CD14-positive monocyte (primary cell): ENCODE results near the gene AP3D1. TPM values are rescaled to one million over a fixed set of nuclear protein-coding genes. Genes with fewer than 3 reads are reported as not detected.

Experiments
- DNase-seq, 3 donors: peaks; one replicate each; pipeline ENCODE4 v3.0.0-alpha.2; 2011 to 2022
- H2AFZ ChIP-seq: 2 replicates; pipeline ENCODE4 v1.6.0; 2012; ENCODE audit warnings: mild to moderate bottlenecking, low read depth, low read length, inconsistent platforms; ENCODE audit not compliant: insufficient read depth, poor library complexity, severe bottlenecking
- H3K27ac ChIP-seq, 2 donors: 1 replicate in 1 of 2; 2 replicates in 1 of 2; pipeline ENCODE4 v1.5.1; 2012 to 2013; ENCODE audit warnings: low read length in 2 of 2, control low read depth in 1 of 2, inconsistent platforms in 1 of 2, low read depth in 1 of 2, mild to moderate bottlenecking in 1 of 2
- H3K27me3 ChIP-seq, 2 donors: one replicate each; pipeline versions ENCODE4 v1.6.0 to v1.6.1; 2011 to 2013; ENCODE audit warnings: low read length in 2 of 2; ENCODE audit not compliant: control insufficient read depth in 2 of 2, insufficient read depth in 2 of 2
- H3K36me3 ChIP-seq, 2 donors: replicated peaks in 1 of 2; 1 replicate in 1 of 2; 2 replicates in 1 of 2; pipeline versions ENCODE4 v1.5.1 to v1.6.1; 2012 to 2013; ENCODE audit warnings: low read length in 2 of 2, control low read depth in 1 of 2, inconsistent platforms in 1 of 2, mild to moderate bottlenecking in 1 of 2; ENCODE audit not compliant: insufficient read depth in 2 of 2, control insufficient read depth in 1 of 2
- H3K4me1 ChIP-seq, 2 donors: 1 replicate in 1 of 2; 2 replicates in 1 of 2; pipeline versions ENCODE4 v1.5.1 to v1.6.1; 2012 to 2013; ENCODE audit warnings: low read length in 2 of 2, control low read depth in 1 of 2, inconsistent platforms in 1 of 2, mild to moderate bottlenecking in 1 of 2, moderate library complexity in 1 of 2; ENCODE audit not compliant: insufficient read depth in 2 of 2, control insufficient read depth in 1 of 2
- H3K4me2 ChIP-seq: replicated peaks from 2 replicates; pipeline ENCODE3; 2012; ENCODE audit warnings: low read length, moderate library complexity, mild to moderate bottlenecking; ENCODE audit not compliant: poor library complexity, severe bottlenecking; ENCODE audit errors: extremely low read depth
- H3K4me3 ChIP-seq, 3 experiments: fragments of 200-600 bp in 1 of 3; sonication (generic) in 1 of 3; replicated peaks in 1 of 3; 1 replicate in 2 of 3; 2 replicates in 1 of 3; pipeline ENCODE4 v1.5.1; 2011 to 2013; ENCODE audit warnings: low read length in 3 of 3, mild to moderate bottlenecking in 3 of 3, control low read depth in 2 of 3, low read depth in 2 of 3, inconsistent platforms in 1 of 3, moderate library complexity in 1 of 3
- H3K79me2 ChIP-seq: 2 replicates; pipeline ENCODE4 v1.6.0; 2012; ENCODE audit warnings: mild to moderate bottlenecking, control low read depth, inconsistent platforms, low read length, moderate library complexity; ENCODE audit not compliant: insufficient read depth
- H3K9ac ChIP-seq: 2 replicates; pipeline ENCODE4 v1.6.0; 2017; ENCODE audit warnings: low read length, mild to moderate bottlenecking; ENCODE audit not compliant: insufficient read depth, poor library complexity, severe bottlenecking
- H3K9me3 ChIP-seq, 2 donors: replicated peaks in 1 of 2; 1 replicate in 1 of 2; 2 replicates in 1 of 2; pipeline versions ENCODE4 v1.5.1 to v1.6.1; 2012 to 2013; ENCODE audit warnings: low read length in 2 of 2, control low read depth in 1 of 2; ENCODE audit not compliant: control insufficient read depth in 1 of 2, insufficient read depth in 1 of 2
- H4K20me1 ChIP-seq: 2 replicates; pipeline ENCODE4 v1.6.0; 2012; ENCODE audit warnings: mild to moderate bottlenecking, low read length, control low read depth, moderate library complexity; ENCODE audit not compliant: insufficient read depth
- H3K27ac Mint-ChIP-seq, 7 donors: one replicate each; pipeline ENCODE4 v1.8.0; 2020; ENCODE audit warnings: mild to moderate bottlenecking in 7 of 7, mixed read lengths in 7 of 7, moderate library complexity in 6 of 7, inconsistent platforms in 2 of 7
- H3K27me3 Mint-ChIP-seq, 3 donors: one replicate each; pipeline ENCODE4 v1.8.0; 2021 to 2022; ENCODE audit warnings: low read depth in 3 of 3, mild to moderate bottlenecking in 3 of 3, mixed read lengths in 3 of 3, moderate library complexity in 3 of 3, inconsistent platforms in 1 of 3
- H3K36me3 Mint-ChIP-seq, 2 donors: one replicate each; pipeline ENCODE4 v1.8.0; 2020; ENCODE audit warnings: mixed read lengths in 2 of 2, inconsistent platforms in 1 of 2, mild to moderate bottlenecking in 1 of 2
- H3K4me1 Mint-ChIP-seq: one replicate; pipeline ENCODE4 v1.8.0; 2020; ENCODE audit warnings: mild to moderate bottlenecking, mixed read lengths
- H3K4me3 Mint-ChIP-seq, 2 donors: one replicate each; pipeline ENCODE4 v1.8.0; 2020; ENCODE audit warnings: mild to moderate bottlenecking in 2 of 2, mixed read lengths in 2 of 2, moderate library complexity in 1 of 2
- H3K9me3 Mint-ChIP-seq, 7 donors: one replicate each; pipeline ENCODE4 v1.8.0; 2020 to 2022; ENCODE audit warnings: mixed read lengths in 7 of 7, mild to moderate bottlenecking in 6 of 7, moderate library complexity in 6 of 7, inconsistent platforms in 2 of 7
- WGBS: methylation state at CpG from one replicate; pipeline ENCODE4 v1.1.5; 2013; ENCODE audit warnings: missing lambda C conversion rate; ENCODE audit not compliant: insufficient coverage; 5-methylcytosine and 5-hydroxymethylcytosine counted together
- intact Hi-C, 2 donors: fragments of 100-400 bp; cut with micrococcal nuclease; formaldehyde crosslinking; loops; one replicate each; pipeline versions ENCODE4 v1.15.0 to v1.15.1; 2023
- polyA plus RNA-seq, 3 donors: library from polyadenylated mRNA; depleted of rRNA in 1 of 3; unstranded in 2 of 3; stranded (reverse) in 1 of 3; fragments of 300-500 nt in 2 of 3; fragments of >200 nt in 1 of 3; fragmentation: Illumina TruSeq in 2 of 3; gene quantifications; 1 replicate in 2 of 3; 2 replicates in 1 of 3; pipeline ENCODE4 v1.2.3, GENCODE V29; 2012 to 2021
- TF ChIP-seq, protein P1 (sequence below): fragments of 200-600 bp; IDR thresholded peaks from one replicate; pipeline ENCODE4 v1.8.0; 2022; ENCODE audit warnings: antibody characterized with exemption, mild to moderate bottlenecking

Gene AP3D1
- polyA plus RNA-seq, 3 donors: 9.6 to 105 (median 12.4) TPM

DNA sequence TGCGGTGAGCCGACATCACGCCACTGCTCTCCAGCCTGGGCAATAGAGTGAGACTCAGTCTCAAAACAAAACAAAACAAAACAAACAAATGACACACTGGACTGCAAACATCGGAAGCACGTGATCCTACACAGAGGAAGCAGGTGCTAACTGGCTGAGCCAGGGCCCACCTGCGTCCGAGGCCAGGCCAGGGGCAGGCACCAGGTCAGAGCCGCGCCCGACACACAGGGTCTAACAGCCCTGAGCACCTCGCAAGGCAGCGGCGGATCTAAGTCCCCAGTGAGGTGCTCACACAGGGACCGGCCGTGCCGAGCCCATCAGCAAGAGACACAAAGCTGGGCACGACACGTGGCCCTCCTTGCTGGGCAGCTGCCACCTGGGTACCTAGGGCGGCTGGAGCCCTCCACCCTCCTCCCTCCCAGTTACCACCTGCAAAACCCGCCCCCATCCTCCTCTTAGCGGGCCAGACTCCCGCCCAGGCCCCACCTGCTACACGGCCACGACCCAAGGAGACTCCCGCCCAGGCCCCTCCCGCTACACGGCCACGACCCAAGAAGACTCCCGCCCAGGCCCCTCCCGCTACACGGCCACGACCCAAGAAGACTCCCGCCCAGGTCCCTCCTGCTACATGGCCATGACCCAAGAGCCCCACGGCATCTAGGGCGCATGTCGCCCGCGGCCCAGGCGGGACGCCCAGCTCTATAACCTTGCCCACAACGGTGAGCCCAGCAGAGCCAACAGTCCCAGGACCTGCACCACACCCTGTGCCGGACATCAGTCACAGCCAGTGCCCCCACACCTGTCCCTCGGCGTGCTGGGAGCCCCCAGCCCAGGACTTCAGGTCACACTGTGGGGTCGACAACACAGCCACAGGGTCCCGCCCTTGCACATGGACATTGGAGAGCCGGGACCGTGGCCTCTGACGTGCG, 15.6 kb downstream of the AP3D1 start:
- no peak for DNase-seq
- Mint-ChIP-seq H3K4me3 (no peak overlapping the region), H3K36me3 (peaks cover 55 to 88% of the 10 kb centered on the region in 2 donors), H3K4me1 (no peaks in the 10 kb centered on the region), H3K9me3 (no peaks in the 10 kb centered on the region), H3K27me3 (no peaks in the 10 kb centered on the region), H3K27ac (peak overlapping the region in 4 of 7 donors; percentile 30 to 51 (median 45))
- no peaks in the 10 kb centered on the region for H3K27me3 ChIP-seq
- no peak overlapping the region for H3K9ac ChIP-seq
- TF ChIP-seq, protein P1, sequence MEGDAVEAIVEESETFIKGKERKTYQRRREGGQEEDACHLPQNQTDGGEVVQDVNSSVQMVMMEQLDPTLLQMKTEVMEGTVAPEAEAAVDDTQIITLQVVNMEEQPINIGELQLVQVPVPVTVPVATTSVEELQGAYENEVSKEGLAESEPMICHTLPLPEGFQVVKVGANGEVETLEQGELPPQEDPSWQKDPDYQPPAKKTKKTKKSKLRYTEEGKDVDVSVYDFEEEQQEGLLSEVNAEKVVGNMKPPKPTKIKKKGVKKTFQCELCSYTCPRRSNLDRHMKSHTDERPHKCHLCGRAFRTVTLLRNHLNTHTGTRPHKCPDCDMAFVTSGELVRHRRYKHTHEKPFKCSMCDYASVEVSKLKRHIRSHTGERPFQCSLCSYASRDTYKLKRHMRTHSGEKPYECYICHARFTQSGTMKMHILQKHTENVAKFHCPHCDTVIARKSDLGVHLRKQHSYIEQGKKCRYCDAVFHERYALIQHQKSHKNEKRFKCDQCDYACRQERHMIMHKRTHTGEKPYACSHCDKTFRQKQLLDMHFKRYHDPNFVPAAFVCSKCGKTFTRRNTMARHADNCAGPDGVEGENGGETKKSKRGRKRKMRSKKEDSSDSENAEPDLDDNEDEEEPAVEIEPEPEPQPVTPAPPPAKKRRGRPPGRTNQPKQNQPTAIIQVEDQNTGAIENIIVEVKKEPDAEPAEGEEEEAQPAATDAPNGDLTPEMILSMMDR: no peak
- no peaks in the 10 kb centered on the region for H3K4me1 ChIP-seq
- WGBS: 94% methylated on average over 45 of the region's 50 CpGs
- intact Hi-C loops: no loop called here
- H3K36me3 ChIP-seq: peaks cover 75 to 77% of the 10 kb centered on the region in 2 donors
- no peak overlapping the region for H3K27ac ChIP-seq
- H3K9me3 ChIP-seq: no peaks in the 10 kb centered on the region
- H3K4me3 ChIP-seq: no peak overlapping the region
- H4K20me1 ChIP-seq: peaks cover 90% of the 10 kb centered on the region
- H3K79me2 ChIP-seq: peaks cover 64% of the 10 kb centered on the region
- H2AFZ ChIP-seq: no peak overlapping the region
- H3K4me2 ChIP-seq: no peak overlapping the region

DNA sequence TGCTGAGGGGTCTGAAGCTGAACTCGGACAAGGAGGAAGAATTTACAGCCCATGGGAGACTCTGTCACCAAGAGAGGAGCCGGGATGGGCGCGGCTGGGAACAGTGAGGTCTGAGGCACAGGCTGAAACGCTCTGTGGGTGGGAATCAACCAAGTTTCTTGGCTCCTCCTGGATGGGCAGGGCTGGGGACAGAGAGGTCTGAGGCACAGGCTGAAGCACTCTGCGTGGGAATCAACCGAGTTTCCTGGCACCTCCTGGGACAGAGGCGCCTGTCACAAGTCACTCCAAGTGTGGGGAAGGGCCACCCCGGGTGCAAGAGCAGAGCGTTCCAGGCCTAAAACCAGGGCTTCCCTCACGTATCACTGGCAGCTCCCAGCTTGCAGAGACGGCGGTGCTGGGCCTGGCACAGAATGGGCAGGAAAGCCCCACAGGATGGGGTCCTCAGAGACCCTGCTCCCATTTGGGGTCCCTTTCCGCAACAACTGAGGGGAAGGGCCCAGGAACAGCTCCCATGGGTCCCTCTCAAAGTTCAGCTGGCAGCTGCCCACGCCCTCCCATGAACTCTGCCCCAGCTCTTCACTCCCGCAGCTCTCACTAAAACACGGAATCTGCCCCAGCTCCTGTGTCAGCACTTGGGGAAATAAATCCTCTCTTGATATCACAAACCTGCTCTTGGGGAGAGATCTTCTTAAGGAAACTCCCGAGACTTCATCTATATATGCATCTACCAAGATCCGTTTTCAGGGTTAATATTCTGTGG, 18.5 kb downstream of the AP3D1 start:
- Histone ChIP-seq H3K4me3 (no peak overlapping the region), H4K20me1 (peaks cover 85% of the 10 kb centered on the region), H3K9me3 (no peaks in the 10 kb centered on the region), H3K4me1 (no peaks in the 10 kb centered on the region), H3K27ac (no peak overlapping the region), H2AFZ (no peak overlapping the region), H3K79me2 (peaks cover 47% of the 10 kb centered on the region), H3K36me3 (peaks cover 70 to 81% of the 10 kb centered on the region in 2 donors), H3K4me2 (no peak overlapping the region), H3K9ac (no peak overlapping the region), H3K27me3 (no peaks in the 10 kb centered on the region)
- no peak overlapping the region for H3K4me3 Mint-ChIP-seq
- peaks cover 56 to 81% of the 10 kb centered on the region in 2 donors for H3K36me3 Mint-ChIP-seq
- no peaks in the 10 kb centered on the region for H3K9me3 Mint-ChIP-seq
- peak overlapping the region in 2 of 7 donors; percentile 21 to 58 for H3K27ac Mint-ChIP-seq
- intact Hi-C loops: no loop called here
- no peaks in the 10 kb centered on the region for H3K27me3 Mint-ChIP-seq
- DNase-seq: no peak
- TF ChIP-seq, protein P1: no peak
- WGBS: over 99% methylated on average over 15 of the region's 19 CpGs
- H3K4me1 Mint-ChIP-seq: no peaks in the 10 kb centered on the region
